GM21576 (cell line): ENCODE results near the gene RAI1.

Experiments used
- ATAC-seq: cut with Tn5 transposase; IDR thresholded peaks from one replicate; pipeline ENCODE4 v1.9.1; 2021; ENCODE audit warnings: mild to moderate bottlenecking, moderate library complexity; ENCODE audit not compliant: unreplicated experiment

Gene RAI1

DNA sequence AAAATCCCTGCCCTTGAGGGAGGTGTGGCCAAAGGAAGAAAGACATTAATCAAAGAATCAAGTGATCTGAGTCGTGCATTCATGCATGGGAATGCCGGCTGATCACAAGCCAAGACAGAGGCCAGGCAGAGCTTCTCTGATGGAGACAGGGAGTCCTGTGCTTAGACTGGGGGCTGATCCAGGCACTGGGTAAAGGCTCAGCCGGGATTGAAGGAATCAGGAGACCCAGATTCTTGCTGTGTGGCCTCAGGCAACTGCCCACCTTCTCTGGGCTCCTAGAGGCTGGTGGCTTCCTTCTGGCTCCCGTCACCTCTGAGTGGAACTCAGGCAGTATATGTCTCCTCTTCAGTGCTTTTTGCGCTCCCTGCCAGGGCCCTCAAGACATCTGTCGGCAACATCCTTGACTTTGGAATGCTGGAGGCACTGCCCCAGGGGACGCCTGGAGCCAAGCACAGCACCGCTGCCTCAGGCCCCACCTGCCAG is 17.7 kb downstream of the RAI1 start:
- no peak for ATAC-seq

DNA sequence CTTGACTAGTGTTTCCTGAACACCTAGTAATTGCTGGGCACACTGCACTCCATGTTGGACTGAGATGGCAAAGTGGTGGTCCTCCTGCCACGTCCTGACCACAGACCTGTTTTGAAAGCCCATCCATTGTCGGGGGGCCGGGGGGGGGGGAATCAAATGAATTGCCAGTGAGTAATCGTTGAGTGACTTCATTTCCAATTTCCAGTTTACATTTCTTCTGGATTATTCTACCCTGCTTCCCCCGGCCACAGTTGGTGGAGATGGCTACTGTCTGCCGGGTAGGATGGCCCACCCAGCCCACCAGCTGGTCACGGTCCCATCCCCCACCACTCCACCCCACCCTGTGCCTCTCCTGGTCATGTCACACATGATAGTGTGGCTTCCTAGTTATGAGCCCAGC is 18.2 kb downstream of the RAI1 start:
- no peak for ATAC-seq

DNA sequence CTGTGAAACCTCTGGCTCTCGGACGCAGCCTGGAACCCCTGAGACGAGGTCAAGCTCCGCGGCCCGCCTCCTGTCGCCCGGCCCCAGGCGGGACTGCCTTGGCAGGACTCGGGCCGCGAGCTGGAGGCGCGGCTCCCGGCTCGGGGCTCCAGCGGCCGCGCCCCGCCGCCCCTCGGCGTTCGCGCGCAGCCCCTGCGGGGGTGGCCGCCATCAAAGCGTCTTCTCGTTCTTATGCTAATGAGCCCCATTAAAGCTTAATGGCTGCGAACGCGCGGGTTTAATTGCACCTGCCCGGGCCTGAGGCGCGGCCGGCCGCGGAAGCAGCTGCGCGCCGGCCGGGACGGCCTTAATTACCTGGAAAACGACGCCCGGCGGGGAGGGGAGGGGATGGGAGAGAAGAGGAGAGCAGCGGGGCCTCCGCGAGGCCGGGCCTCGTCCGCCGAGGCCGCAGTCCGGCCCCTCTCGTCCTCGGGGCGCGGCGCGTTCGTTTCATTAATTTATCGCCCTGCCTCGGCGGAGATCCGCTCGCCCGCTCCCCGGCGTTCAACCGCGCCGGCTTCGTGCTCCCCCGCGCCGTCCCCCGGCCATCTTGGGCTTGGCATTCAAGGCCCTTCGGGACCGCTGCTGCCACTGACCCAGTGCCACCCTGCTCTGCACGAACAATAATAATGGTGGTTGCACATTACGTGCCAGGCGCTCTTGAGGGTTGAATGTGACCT is 19.2 kb downstream of the RAI1 start:
- ATAC-seq = no peak

DNA sequence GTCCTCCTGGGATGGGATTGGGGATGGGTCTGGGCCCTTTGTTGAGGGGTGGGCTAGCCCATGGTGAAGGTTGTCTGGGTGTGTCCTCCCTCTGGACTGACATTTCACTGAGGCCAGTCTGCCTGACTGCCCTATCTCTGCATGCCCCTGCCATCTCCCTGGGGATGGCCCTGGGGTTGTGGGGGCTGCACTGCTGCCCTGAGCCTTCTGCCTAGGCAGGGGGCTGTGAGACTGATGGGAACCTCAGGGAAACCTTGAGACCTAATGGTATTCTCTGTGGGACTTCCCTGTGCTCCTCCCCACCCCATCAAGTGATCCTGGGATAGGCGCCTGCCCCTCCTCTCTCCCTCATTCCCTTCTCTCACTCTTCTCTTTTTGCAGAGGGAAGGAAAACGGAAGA is 19.9 kb downstream of the RAI1 start:
- ATAC-seq = no peak

DNA sequence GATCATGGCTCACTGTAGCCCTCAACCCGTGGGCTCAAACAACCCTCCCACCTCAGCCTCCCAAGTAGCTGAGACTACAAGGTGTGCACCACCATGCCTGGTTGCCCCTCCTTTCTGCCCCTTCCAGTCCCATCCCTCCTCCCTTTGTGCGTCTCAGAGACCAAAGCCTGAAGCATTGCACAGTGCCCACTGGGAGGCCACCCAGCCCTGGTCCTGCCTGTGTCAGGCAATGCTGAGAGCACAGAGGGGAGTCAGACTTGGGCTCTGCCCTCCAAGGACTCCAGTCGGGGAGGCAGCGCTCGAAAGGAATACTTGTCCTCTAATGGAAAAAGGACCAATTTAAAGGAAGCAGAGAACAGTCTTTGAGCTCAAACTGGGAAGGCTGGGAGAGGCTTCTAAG is 20.4 kb downstream of the RAI1 start:
- no peak for ATAC-seq

DNA sequence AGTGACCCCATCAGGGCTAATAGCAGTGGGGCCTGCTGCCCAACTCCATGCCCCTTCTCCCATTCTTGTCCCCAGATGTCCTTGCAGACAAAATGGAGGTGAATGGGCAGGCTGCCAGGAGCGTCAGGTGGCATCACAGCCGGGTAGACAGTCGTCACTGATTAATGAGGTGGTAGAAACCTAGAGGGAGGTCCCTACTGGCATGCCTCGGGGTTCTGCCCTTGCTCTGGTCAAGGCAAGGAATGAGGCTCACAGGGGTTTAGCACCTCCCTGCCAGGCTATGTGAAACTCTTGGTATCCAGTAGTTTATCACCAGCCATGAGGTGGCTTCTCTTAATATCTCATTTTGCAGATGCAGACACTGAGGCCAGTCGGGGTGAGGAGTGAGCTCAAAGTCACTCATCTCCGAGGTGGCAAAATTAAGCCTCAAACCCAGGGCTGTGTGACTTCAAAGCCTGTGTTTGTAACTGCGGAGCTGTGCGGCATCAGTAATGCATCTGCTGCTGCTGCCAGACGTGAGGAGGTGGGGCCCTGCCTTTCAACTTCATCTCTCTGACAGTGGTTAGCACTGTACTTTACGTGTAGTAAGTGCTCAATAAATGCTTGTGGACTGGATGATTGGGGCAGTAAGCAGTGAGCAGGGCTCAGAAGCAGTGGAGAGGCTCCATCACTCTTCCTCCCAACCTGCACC is 21.3 kb downstream of the RAI1 start:
- no peak for ATAC-seq

DNA sequence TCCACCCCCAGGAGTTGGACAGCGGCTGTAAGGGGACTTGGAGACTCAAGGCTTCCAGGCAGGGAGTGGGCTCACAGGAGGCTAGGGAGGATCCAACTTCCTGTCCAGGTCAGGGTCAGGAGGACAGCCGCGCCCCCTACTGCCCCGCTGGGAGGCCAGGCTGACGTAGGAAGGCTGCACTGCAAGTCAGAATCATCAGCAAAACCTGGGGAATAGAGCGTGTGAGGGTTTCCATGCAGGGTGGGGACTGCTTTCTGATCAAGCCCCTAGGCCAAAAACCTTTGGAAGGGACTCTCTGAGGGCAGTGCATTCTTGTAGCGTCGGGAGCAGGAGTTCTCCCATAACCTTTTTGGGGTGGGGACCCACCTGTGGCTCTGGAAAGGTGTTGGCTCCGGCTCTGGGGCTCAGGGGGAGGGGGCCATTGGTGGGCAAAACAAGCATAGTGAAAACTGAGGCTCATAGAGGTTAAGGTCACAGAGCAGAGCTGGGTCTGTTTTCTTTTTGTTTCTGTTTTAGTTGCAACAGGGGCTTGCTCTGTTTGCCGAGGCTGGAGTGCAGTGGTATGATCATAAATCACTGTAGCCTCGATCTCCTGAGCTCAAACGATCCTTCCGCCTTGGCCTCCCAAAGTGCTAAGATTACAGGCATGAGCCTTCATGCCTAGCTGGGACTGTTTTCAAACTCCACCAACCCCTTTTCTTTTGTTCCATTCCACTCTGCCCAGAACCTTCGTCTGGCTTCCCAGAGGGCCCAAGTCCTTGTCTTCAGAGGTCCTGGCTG is 22.1 kb downstream of the RAI1 start:
- no peak for ATAC-seq

DNA sequence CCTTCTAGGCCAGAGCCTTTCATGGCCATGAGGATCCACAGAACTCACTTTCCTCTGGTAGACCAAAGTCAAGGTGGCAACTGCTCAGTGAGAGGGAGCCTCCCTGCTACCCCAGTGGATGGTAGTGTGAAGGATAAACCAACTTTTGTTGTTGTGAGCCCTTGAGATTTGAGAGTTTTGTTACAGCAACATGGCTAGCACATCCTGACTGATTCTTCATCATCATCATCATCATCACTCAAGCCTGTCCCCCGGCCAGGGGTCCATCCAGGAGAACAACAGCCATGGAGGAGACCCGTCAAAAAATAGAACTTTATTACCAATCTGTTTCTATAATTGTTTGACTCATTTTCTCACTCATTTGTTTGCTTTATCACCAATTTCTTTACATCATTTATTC is 23.7 kb downstream of the RAI1 start:
- ATAC-seq = no peak

DNA sequence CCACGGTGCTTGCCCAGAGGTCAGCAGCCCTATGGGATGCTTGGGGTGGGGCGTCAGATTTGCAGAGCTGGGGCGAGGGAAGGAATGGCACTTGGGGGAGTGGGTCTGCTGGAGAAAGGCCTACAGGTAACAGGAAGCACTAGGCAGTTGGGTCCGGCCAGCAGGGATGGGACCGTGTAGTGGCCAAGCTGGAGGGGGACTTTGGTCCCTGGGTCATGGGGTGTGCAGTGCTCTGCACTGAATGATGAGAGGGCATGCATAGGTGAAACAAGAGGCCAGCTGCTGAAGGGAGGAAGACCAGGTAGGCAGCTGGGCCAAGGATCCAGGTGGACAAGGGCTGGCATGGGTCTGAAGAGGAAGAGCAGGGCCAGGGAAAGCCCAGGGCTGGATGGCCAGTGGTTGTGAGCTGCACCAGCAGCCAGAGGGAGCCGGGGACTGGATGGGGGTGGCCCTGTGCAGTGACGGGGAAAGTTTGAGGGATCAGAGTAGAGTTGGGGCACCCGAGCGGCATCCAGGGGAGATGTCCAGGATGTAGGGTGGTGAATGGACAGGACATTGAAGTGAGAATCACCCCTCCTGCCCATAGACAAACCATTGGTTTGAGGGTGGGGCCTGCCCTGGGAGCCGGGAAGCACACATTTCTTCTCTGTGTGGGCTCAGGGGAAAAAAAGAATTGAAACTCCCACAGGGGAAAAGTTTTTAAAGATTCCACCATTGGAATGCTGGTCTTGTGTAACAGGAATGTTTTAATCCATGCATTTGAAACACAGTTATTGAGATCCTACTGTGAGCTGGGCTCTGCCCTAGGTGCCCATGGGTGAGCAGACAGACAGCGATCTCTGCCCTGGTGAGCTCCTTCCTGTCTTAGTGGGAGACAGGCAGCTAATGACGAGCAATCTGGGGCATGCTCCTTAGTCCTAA is 25.1 kb downstream of the RAI1 start:
- no peak for ATAC-seq

DNA sequence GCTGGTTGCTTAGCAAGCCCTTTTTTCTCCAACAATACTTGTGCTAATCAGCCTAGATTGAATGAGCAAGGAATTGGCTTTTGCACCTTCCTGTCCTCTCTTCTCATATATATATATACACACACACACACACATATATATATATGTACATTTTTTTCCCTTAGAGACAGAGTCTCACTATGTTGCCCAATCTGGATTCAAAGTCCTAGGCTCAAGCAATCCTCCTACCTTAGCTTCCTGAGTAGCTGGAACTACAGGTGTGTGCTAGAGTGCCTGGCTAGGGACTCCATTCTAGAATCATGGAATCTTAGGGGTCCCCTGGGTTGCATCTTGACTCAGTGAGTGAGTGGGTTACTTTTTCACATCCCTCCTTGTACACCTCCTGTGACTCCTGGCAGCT is 27.0 kb downstream of the RAI1 start:
- ATAC-seq = no peak

DNA sequence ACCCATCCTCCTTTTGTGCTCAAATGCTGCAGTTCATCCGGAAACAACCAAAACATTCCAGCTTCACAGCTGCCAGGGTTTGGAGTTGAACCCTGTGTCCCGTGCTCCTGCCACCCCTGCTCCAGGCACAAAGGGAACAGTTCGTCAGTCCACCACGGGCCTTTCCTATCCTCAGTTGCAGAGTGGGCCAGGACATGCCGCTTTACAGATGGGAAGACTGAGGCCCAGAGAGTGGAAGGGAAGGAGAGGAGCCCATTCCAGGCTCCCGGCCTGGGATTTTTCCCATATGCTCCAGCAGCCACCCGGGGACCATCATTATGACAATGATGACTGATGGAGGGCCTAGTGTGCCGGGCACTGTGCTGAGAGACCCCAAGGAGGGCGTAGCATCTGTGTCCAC is 27.6 kb downstream of the RAI1 start:
- ATAC-seq = no peak

DNA sequence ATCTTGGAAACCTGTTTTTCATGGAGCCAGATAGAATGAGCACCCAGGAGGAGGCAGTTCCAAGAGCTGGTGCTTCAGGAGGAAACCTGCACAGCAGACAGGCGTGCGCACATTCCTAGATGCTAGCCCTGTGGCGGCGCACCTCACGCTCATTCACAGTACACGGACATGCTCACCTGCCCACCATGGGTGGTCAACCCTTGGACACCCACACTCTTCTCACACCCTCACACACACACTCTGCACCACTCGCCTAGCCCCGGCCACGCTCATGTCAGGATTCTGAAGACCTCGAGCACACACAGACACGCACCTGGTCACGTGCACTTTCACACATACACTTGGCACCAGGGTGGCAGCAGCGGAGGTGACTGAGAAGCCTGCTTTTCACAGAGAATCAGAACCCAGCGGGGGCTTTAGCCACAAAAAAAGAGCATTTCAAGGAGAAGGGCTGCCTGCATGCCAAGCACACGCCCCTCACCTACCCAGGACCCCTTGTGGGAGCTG is 28.6 kb downstream of the RAI1 start:
- no peak for ATAC-seq

DNA sequence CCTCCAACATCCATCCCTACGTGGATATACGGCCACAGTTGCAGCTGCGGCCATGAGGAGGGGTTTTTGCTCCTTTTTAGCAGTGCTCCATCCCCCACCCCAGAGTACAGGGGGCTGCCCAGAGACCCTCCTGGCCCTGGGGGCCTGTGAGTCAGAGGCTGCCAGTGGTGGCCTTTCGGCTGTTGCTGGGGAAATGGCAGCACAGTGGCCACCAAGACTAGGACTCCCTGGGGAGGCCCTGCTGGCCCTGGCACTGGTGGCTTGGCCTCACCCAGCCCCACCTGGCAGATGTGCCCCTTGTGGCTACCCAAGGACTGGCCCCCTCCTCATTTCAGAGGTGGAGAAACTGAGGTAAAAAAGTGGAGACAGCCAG is 29.1 kb downstream of the RAI1 start:
- ATAC-seq = no peak

DNA sequence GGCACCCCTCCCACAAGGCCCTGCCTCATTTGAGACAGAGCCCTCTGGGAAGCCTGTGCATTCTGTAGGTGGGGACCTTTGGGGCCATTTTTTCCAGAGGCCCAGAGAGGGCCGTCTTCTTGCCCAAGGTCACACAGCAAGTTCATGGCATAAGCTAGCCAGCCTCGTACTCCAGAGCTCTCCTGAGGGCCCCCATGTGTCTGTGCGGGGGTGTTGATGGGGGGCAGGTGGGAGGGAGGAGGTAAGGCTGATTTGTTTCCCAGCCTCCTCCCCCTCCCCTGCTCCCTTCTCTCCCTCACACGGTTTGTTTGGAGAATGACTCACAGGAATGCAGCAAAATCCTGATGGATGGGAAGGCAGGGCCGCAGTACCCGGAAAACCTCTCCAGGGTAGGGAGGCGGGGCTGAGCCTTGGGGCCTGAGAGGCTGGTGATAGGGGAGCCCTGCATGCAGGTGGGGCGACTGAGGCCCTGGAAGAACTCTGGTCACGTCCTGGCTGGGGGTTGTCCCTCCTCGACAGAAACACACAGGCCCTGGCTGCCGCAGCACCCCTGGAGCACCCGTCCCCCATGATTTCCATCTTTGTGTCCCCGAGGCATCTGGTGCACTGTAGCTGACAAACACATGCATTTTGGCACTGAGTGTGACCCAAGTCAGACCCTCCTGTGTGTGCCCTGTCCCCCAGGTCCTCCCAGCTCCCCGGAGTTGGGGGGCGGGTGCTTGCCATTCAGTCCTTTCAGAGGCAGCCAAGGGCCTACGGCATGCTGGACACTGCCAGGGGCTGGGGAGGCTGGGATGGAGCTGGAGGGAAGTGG is 29.7 kb downstream of the RAI1 start:
- ATAC-seq = no peak

DNA sequence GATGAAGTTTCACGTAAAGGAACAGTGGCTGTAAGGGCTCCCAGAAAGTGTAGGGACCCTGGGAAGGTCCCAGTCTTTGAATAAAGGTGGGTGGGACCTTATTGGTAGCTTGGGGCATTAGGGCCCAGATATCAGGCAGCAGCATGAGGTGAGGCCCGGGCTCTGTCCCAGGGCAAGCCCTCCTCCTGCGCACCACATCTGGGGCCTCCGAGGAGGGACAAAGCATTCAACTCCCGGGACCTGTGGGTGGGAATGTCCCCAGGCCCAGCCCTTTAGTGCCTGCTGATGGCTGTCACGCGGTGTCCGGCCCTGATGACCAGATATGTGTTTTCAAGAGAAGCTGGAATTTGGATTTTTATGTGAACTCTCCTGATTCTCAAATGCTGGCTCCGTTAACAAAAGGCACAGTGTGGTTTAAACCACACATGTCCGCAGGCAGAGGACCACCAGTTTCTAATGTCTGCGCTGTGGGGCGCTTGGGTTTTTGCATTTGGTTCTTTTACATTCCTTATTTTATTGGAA is 30.4 kb downstream of the RAI1 start:
- no peak for ATAC-seq

DNA sequence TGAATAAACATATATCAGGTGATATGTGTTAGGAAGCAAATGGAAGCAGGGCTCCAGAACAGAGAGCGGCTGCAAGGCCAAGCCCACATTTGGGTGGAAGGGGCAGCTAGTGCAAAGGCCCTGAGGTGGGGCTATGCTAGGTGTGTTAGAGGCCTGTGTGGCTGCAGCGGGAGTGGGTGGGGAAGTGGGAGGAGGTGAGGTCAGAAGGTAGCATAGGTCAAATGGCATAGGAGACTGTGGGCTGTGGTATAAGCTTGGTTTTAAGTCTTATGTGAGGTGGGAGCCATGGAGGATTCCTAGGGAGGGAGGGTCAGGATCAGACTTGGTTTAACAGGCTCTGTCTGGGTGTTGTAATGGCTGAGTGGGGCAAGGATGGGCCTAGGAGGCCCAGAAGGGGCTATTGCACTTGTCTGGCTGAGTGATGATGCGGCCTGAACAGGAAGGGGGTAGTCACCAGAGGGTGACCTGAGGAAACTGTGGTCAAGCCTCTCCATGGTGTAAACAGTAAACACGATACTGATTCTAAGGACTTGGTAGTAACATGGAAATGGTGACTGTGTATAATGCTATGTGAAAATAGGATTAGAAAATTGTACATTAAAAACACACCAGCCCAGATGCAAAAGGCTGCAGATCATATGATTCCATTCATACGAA is 31.1 kb downstream of the RAI1 start:
- peak; percentile 79 for ATAC-seq

DNA sequence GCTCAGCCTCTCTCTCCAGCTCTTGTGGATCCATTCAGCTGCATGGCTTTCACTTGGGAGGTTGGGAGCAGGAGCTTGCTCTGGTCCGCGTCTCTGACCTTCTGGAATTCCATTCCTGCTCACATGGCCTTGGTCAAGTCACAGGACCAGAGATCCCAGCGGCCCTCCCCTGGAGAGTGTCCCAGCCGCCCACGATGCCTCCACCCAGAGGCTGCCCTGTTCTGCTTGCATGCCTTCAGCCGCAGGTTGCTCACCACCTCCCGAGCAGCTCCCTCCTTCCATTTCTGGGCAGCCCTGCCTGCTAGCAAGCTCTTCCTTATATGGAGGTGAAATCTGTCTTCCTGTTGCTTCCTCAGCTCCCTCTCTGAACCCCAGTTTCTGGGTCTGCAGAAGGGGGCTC is 32.6 kb downstream of the RAI1 start:
- no peak for ATAC-seq

DNA sequence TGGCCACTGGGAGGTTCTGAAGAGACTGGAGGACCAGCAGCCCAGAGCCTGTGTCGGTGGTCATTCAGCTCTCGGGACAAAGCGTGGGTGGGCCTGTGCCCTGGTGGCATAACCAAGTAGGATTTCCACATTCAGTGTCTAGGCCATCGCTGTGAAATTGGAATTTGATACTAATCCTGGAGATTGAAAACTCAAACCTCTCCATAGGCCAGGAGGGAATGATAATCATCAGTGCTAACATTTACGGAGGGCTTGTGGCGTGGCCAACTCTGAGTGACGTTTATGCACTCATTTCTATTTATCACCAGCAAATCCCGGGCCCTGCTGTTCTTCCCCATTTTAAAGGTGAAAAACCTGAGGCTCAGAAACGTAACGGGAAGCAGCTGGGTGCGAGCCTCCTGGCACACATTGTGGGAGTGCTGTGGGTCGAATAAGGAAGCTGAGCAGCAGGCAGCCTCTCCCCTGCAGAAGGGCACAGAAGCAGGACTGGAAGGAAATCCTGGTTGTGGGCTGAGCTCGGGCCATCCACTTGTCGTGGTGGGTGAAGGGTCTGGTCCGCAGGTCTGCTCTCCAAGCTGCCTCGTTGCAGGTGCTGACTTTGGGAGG is 33.1 kb downstream of the RAI1 start:
- no peak for ATAC-seq

DNA sequence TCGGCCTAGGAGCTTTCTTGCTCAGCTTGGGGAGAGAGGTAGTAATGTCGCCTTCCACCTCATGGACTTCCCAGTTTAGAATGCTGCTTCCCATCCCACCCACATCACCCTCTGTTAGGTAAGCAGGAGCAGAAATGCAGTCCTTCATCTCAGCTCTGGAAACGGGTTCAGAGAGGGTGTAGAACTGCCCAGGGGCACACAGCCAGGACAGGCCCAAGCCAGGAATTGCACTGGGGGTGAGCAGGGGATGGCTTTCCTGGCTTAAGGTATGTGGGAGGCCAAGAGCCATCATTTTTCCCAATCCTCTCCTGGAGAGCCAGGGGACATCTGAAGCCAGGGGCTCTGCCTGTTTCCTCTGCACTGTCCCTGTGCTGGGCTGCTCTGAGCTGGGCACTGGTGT is 33.6 kb downstream of the RAI1 start:
- ATAC-seq = no peak
